ENCODE measurements around the gene PGP.
"Not testable (repeated sequence)": the region's sequence is repeated elsewhere in the genome, so short reads cannot be mapped to it uniquely, and the experiment has no call there.

The PGP gene

GRCh38 chr16:2213817-2214718 lies 572 bp downstream of the PGP start:
- DNase-seq = no peak

GRCh38 chr16:2212362-2213324 lies 2.0 kb downstream of the PGP start:
- DNase-seq = no peak

- no peak for DNase-seq
Observed at GRCh38 chr16:2211923-2212347, 2.7 kb downstream of the PGP start.

GRCh38 chr16:2210386-2211365 lies 4.0 kb downstream of the PGP start, which contains the start of gene BRICD5:
BRICD5 (minus strand) TSS chr16:2210863; CDS start chr16:2210833, 30 bp downstream.
- DNase-seq = no peak

- no peak for DNase-seq
Observed at GRCh38 chr16:2210009-2210332, 4.7 kb downstream of the PGP start.

- no peak for DNase-seq
Observed at GRCh38 chr16:2209258-2210008, 5.2 kb downstream of the PGP start.

- DNase-seq = no peak
Observed at GRCh38 chr16:2208772-2209171, 5.9 kb downstream of the PGP start.

- no peak for DNase-seq
Observed at GRCh38 chr16:2208308-2208707, 6.3 kb downstream of the PGP start.

GRCh38 chr16:2207872-2208271 lies 6.8 kb downstream of the PGP start:
- no peak for DNase-seq

- DNase-seq = no peak
Observed at GRCh38 chr16:2206780-2207433, 7.7 kb downstream of the PGP start.

GRCh38 chr16:2206420-2206779 lies 8.2 kb downstream of the PGP start:
- DNase-seq = no peak

GRCh38 chr16:2205967-2206313 lies 8.7 kb downstream of the PGP start:
- DNase-seq = no peak

- DNase-seq = peak; percentile 83
Observed at GRCh38 chr16:2205104-2205966, 9.3 kb downstream of the PGP start, which contains the start of gene MLST8. MLST8 (plus strand) TSS chr16:2205454; CDS start chr16:2206086, 632 bp downstream.

GRCh38 chr16:2204416-2205103 lies 10.1 kb downstream of the PGP start:
- no peak for DNase-seq

- not testable (repeated sequence) for DNase-seq
Observed at GRCh38 chr16:2203119-2203688, 11.4 kb downstream of the PGP start.

- DNase-seq = no peak
Observed at GRCh38 chr16:2200313-2200712, 14.3 kb downstream of the PGP start.

- DNase-seq = no peak
Observed at GRCh38 chr16:2199621-2200139, 15.0 kb downstream of the PGP start.

- no peak for DNase-seq
Observed at GRCh38 chr16:2199095-2199494, 15.5 kb downstream of the PGP start.

- no peak for DNase-seq
Observed at GRCh38 chr16:2198283-2198682, 16.4 kb downstream of the PGP start.

Data from NCI-H2171 (cell line).